Hepatocyte (in vitro differentiated cells): ENCODE results near the gene MEGF8.

ENCODE experiments used
- EZH2phosphoT487 ChIP-seq: fragments of 200-600 bp; sonication (generic); IDR thresholded peaks from one replicate; pipeline ENCODE4 v1.6.1; 2018; ENCODE audit warnings: antibody characterized with exemption, mild to moderate bottlenecking, low read depth, moderate library complexity; ENCODE audit not compliant: unreplicated experiment, severe bottlenecking
- TF ChIP-seq, protein P1 (sequence below): fragments of 200-600 bp; sonication (generic); IDR thresholded peaks from 2 replicates; pipeline ENCODE4 v1.5.1; 2016; ENCODE audit warnings: antibody characterized with exemption, mild to moderate bottlenecking; ENCODE audit not compliant: poor library complexity

DNA sequence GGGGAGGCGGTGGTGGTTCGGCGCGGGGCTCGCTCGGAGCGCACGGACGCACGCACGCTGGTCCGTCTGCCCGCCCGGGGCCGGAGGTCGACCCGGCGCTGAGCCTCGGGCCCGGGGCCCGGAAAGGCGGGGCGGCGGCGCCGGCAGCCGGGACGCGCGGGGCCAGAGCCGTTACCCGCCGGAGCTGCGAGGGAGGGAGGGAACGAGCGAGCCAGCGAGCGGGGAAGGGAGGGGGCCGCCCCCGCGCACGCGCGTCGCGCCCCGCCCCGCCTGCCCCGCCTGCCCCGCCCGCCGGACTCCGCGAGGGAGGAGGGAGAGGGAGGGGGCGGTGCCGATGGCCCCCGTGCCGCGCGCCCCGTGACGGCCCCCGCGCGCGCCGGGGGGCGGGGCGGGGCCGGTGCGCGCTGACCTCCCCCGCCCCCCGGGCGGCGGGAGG lies 41.4 kb upstream of the MEGF8 start:
- TF ChIP-seq, protein P1, sequence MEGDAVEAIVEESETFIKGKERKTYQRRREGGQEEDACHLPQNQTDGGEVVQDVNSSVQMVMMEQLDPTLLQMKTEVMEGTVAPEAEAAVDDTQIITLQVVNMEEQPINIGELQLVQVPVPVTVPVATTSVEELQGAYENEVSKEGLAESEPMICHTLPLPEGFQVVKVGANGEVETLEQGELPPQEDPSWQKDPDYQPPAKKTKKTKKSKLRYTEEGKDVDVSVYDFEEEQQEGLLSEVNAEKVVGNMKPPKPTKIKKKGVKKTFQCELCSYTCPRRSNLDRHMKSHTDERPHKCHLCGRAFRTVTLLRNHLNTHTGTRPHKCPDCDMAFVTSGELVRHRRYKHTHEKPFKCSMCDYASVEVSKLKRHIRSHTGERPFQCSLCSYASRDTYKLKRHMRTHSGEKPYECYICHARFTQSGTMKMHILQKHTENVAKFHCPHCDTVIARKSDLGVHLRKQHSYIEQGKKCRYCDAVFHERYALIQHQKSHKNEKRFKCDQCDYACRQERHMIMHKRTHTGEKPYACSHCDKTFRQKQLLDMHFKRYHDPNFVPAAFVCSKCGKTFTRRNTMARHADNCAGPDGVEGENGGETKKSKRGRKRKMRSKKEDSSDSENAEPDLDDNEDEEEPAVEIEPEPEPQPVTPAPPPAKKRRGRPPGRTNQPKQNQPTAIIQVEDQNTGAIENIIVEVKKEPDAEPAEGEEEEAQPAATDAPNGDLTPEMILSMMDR: no peak
- TF ChIP-seq EZH2phosphoT487: no peak
